ENCODE results near the gene ZCWPW1. TPM values are rescaled to one million over a fixed set of nuclear protein-coding genes. Genes with fewer than 3 reads are reported as not detected.
A peak's percentile ranks its signal among the peaks of the same experiment; 100 is the strongest.

Gene ZCWPW1
- total RNA-seq (1 to 10 TPM; 3.5 to 5.3 (median 4.4) TPM), polyA plus RNA-seq (4.9 TPM)
- long read RNA-seq, donor 1, partial matches to known transcripts = 1 of 7 reads
- long read RNA-seq, donor 1, other reads (novel, unspliced or antisense) = 6 of 7 reads
- long read RNA-seq, donor 2, partial matches to known transcripts = 0 of 2 reads
- long read RNA-seq, donor 2, other reads (novel, unspliced or antisense) = 1 of 2 reads
- long read RNA-seq, donor 3, partial matches to known transcripts = 0 of 10 reads
- long read RNA-seq, donor 3, other reads (novel, unspliced or antisense) = 8 of 10 reads
- long read RNA-seq, donor 4, partial matches to known transcripts = 0 of 5 reads
- long read RNA-seq, donor 4, other reads (novel, unspliced or antisense) = 4 of 5 reads

GRCh38 chr7:100428199-100428966 lies at the start of gene ZCWPW1:
Gene ZCWPW1 (minus strand): TSS chr7:100428703. CDS start chr7:100420649, 8,054 bp downstream.
- Histone ChIP-seq H3K4me3 (ENCODE audit: low read length) (peak within 1 kb of the TSS; percentile 85), H3K27me3 (ENCODE audit: control insufficient read depth, insufficient read depth) (no peaks in the 10 kb centered on the region), H3K4me1 (ENCODE audit: control insufficient read depth, insufficient read depth, low read length) (peaks cover 7% of the 10 kb centered on the region), H3K27ac (ENCODE audit: low read length) (peak within 1 kb of the TSS; percentile 99), H3K9me3 (ENCODE audit: control insufficient read depth, low read length) (no peaks in the 10 kb centered on the region)
- WGBS = under 1% methylated on average over 66 of the region's 66 CpGs
- intact Hi-C loops (cut with DNase I) = no loop called here
- peak; percentile 80 to 82 for ATAC-seq
- DNase-seq = peak; percentile 97 to 99 (median 99)

- no peaks in the 10 kb centered on the region for H3K27me3 ChIP-seq (ENCODE audit: control insufficient read depth, insufficient read depth)
- intact Hi-C loops (cut with DNase I) = loop anchor here in 2 of 4 donors (5.0 to 10.0 kb wide), 2 partner anchors 69 to 207 kb away; no protein-coding TSS in a partner anchor
- no peaks in the 10 kb centered on the region for H3K9me3 ChIP-seq (ENCODE audit: control insufficient read depth, low read length)
- H3K4me1 ChIP-seq (ENCODE audit: control insufficient read depth, insufficient read depth, low read length) = peaks cover 16% of the 10 kb centered on the region
- DNase-seq (peak in 2 of 3 donors; percentile 57 to 74), ATAC-seq (no peak)
- WGBS = 2% methylated on average over 16 of the region's 16 CpGs
- peak overlapping the region; percentile 85 for H3K4me3 ChIP-seq (ENCODE audit: low read length)
- peak overlapping the region; percentile 61 for H3K27ac ChIP-seq (ENCODE audit: low read length)
These were observed 49.4 kb upstream of the ZCWPW1 start for GRCh38 chr7:100477871-100478267.

GRCh38 chr7:100476903-100477870 lies 48.7 kb upstream of the ZCWPW1 start:
- H3K4me1 ChIP-seq (ENCODE audit: control insufficient read depth, insufficient read depth, low read length) = peaks cover 17% of the 10 kb centered on the region
- peak overlapping the region; percentile 85 for H3K4me3 ChIP-seq (ENCODE audit: low read length)
- H3K27ac ChIP-seq (ENCODE audit: low read length) = peak overlapping the region; percentile 33
- no peak for ATAC-seq
- no peaks in the 10 kb centered on the region for H3K9me3 ChIP-seq (ENCODE audit: control insufficient read depth, low read length)
- intact Hi-C loops (cut with DNase I) = loop anchor here in 2 of 4 donors (5.0 to 10.0 kb wide), 2 partner anchors 70 to 208 kb away; no protein-coding TSS in a partner anchor
- peak in 2 of 3 donors; percentile 64 to 76 for DNase-seq
- 9% methylated on average over 30 of the region's 30 CpGs for WGBS
- H3K27me3 ChIP-seq (ENCODE audit: control insufficient read depth, insufficient read depth) = no peaks in the 10 kb centered on the region

- Histone ChIP-seq H3K4me3 (ENCODE audit: low read length) (peak overlapping the region; percentile 85), H3K4me1 (ENCODE audit: control insufficient read depth, insufficient read depth, low read length) (peaks cover 19% of the 10 kb centered on the region), H3K27me3 (ENCODE audit: control insufficient read depth, insufficient read depth) (no peaks in the 10 kb centered on the region), H3K27ac (ENCODE audit: low read length) (peak overlapping the region; percentile 82), H3K9me3 (ENCODE audit: control insufficient read depth, low read length) (no peaks in the 10 kb centered on the region)
- peak in 1 of 3 donors; percentile 43 for DNase-seq
- intact Hi-C loops (cut with DNase I) = loop anchor here in 2 of 4 donors (5.0 to 10.0 kb wide), 2 partner anchors 71 to 209 kb away; no protein-coding TSS in a partner anchor
- WGBS = 11% methylated on average over 6 of the region's 6 CpGs
- ATAC-seq = no peak
These were observed 47.7 kb upstream of the ZCWPW1 start for GRCh38 chr7:100476101-100476780.

DNA sequence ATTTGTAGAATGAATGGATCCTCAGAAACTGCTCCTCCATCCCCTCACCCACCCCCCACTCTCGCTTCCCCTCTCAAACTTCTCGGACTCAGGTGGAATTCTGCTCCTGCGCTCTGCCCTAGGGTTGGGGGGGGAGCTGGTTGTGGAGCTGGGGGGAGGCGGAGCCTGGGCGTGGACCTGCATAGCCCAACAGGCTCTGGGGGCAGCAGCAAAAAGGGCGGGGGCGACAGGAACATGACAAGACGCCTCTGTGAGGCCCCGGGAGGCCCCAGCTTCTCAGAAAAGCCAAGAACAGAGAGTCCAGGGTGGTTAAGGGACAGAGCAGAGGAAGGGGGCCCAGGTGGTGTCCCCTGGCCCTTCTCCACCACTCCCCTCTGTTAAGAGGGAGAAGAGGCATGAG lies 47.0 kb upstream of the ZCWPW1 start:
- 26% methylated on average over 9 of the region's 9 CpGs for WGBS
- Histone ChIP-seq H3K9me3 (ENCODE audit: control insufficient read depth, low read length) (no peaks in the 10 kb centered on the region), H3K4me1 (ENCODE audit: control insufficient read depth, insufficient read depth, low read length) (peaks cover 19% of the 10 kb centered on the region), H3K27me3 (ENCODE audit: control insufficient read depth, insufficient read depth) (no peaks in the 10 kb centered on the region), H3K4me3 (ENCODE audit: low read length) (peak overlapping the region; percentile 16), H3K27ac (ENCODE audit: low read length) (peak overlapping the region; percentile 80)
- peak; percentile 63 to 91 (median 85) for DNase-seq
- ATAC-seq = no peak
- intact Hi-C loops (cut with DNase I) = loop anchor here in 2 of 4 donors (5.0 to 10.0 kb wide), 2 partner anchors 72 to 209 kb away; no protein-coding TSS in a partner anchor

DNA sequence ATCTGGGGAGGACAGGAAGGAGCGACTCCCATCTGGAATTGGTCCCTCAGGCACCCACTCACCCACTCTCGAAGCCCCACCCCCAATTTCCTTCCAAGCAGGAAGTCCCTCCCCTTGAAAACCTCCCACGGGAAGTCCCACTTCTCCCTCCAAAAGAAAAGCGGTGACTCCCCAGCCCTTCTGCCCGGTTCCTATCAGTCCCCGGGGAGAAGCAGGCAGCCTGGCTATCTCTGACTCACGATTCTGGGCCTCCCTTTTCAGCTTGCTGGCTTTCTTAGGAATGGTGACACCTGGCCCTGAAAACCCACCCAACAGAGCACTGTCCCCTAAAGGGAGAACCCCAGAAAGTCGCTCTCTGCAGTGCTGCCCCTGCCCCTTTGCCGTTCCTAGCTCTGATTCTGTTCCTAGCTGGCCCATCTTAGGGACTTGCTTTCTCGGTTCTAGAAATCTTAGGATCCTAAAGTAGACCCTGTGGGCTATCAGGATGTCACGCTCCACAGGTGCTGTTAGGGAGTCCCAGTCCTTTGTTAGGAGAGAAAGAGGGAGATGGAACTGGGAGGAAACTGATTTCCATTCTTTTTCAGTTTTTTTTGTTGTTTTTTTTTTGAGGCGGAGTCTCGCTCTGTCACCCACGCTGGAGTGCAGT lies 44.5 kb upstream of the ZCWPW1 start:
- Histone ChIP-seq H3K4me3 (ENCODE audit: low read length) (no peak overlapping the region), H3K9me3 (ENCODE audit: control insufficient read depth, low read length) (no peaks in the 10 kb centered on the region), H3K27ac (ENCODE audit: low read length) (peak overlapping the region; percentile 83), H3K4me1 (ENCODE audit: control insufficient read depth, insufficient read depth, low read length) (peaks cover 22% of the 10 kb centered on the region), H3K27me3 (ENCODE audit: control insufficient read depth, insufficient read depth) (no peaks in the 10 kb centered on the region)
- intact Hi-C loops (cut with DNase I) = loop anchor here in 2 of 4 donors (5.0 to 10.0 kb wide), 2 partner anchors 84 to 212 kb away; no protein-coding TSS in a partner anchor
- ATAC-seq (peak; percentile 16 to 58), DNase-seq (peak; percentile 76 to 81 (median 76))
- WGBS = 37% methylated on average over 14 of the region's 14 CpGs

DNA sequence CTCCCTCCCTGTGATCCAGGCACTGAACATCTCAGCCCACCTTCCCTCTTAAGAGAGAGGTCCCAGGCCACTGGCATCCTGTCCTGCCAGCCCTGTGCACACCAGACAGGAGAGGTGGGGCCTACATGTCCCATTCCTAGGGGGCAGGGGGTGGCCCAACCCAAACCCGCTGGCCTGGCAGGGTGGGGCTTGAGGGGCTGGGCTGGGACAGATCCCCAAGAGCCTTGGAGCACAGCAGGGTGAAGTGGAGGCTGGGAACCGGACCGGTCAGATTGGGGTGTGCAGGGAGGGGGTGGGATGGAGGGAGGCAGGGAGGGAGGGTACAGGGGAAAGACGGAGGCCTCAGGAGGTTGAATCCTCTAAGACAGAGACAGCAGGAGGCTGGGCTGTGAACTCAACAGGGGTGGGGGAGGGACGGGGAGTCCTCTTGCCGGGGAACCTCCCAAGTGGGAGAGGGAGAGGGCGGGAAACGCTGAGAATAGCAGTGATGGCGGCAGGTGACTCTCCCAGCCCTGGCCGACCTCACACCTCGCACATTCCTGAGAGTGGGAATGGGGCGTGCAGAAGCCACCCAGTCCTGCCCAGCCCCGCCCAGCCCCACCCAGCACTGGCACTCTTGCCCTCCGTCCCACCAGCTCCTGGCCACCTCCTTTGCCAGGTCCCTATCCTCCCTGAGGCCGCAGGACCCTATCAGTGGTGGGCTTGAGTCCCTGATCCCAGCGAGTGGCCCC lies 43.8 kb upstream of the ZCWPW1 start:
- 32% methylated on average over 16 of the region's 16 CpGs for WGBS

GRCh38 chr7:100471021-100471420 lies 42.5 kb upstream of the ZCWPW1 start:
- Histone ChIP-seq H3K27ac (ENCODE audit: low read length) (peak overlapping the region; percentile 11), H3K4me1 (ENCODE audit: control insufficient read depth, insufficient read depth, low read length) (peaks cover 12% of the 10 kb centered on the region), H3K4me3 (ENCODE audit: low read length) (no peak overlapping the region), H3K9me3 (ENCODE audit: control insufficient read depth, low read length) (no peaks in the 10 kb centered on the region), H3K27me3 (ENCODE audit: control insufficient read depth, insufficient read depth) (no peaks in the 10 kb centered on the region)
- DNase-seq = peak in 2 of 3 donors; percentile 51 to 53
- no peak for ATAC-seq
- intact Hi-C loops (cut with DNase I) = loop anchor here in 2 of 4 donors (5.0 to 10.0 kb wide), 2 partner anchors 86 to 214 kb away; no protein-coding TSS in a partner anchor
- whole genome bisulfite sequencing = 45% methylated on average over 4 of the region's 4 CpGs

More for the DNA sequence above, 43.8 kb upstream of the ZCWPW1 start:
- H3K4me1 ChIP-seq (ENCODE audit: control insufficient read depth, insufficient read depth, low read length) = peaks cover 19% of the 10 kb centered on the region
- H3K27ac ChIP-seq (ENCODE audit: low read length) = peak overlapping the region; percentile 62
- no peaks in the 10 kb centered on the region for H3K9me3 ChIP-seq (ENCODE audit: control insufficient read depth, low read length)
- H3K4me3 ChIP-seq (ENCODE audit: low read length) = no peak overlapping the region
- ATAC-seq (peak in 1 of 2 donors; percentile 5), DNase-seq (peak in 2 of 3 donors; percentile 53 to 60)
- intact Hi-C loops (cut with DNase I) = loop anchor here in 2 of 4 donors (5.0 to 10.0 kb wide), 2 partner anchors 85 to 213 kb away; no protein-coding TSS in a partner anchor
- no peaks in the 10 kb centered on the region for H3K27me3 ChIP-seq (ENCODE audit: control insufficient read depth, insufficient read depth)

All from right cardiac atrium (tissue), 5 donors.